ENCODE measurements around the gene RAB44.

RAB44 gene

DNA sequence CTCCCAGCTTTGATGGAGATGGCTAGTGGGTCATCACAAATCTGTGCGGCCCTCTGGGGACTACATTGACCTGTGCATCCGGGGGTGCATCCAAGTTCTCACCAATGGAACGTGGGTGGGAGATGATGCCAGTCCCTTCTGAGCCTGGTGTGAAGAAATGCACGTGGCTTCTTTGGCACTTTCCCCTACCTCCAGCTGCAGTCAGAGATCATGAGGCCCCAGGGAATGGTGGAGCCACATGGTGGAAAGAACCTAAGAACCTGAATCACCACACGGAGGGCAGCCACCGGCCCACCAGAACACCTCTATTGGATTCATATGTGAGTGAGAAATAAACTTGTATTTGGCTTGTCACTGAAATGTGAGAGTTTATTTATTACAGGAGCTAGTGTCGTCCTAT is 29.0 kb upstream of the RAB44 start:
- no peak for DNase-seq

DNA sequence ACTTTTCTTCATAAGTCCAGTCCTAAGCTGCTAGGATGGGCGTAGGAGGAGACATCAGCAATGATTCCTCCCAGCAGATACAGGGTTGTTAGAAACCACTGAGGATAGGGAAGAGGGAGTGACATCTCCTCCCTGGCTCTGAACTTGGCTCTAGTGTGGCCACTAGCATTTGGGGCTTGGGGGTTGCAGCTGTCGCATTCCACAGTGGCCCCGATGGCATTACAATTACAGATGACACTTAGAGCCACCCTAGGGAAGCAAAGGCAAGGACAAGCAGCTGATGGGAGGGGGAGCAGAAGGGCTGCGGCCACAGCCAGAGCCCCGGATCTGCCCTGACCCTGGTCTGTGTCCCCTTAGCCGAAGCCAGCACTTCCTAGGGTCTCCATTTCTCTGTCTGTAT is 28.6 kb upstream of the RAB44 start:
- DNase-seq = no peak

DNA sequence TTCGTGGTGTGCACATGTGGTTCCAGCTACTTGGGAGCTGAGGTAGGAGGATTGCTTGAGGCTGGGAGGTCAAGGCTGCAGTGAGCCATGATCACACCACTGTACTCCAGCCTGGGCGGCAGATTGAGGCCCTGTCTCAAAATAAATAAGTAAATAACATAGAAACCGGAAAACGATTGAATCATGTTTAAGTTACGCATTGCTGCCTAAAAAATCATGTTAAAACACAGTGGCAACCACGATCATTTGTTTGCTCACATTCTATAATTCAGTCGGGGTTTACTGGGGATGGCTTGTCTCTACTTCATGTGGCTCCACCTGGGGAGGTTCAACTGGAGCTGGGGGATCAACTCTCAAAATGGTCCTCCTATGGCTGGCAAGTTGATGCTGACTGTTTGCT is 27.4 kb upstream of the RAB44 start:
- DNase-seq = no peak

DNA sequence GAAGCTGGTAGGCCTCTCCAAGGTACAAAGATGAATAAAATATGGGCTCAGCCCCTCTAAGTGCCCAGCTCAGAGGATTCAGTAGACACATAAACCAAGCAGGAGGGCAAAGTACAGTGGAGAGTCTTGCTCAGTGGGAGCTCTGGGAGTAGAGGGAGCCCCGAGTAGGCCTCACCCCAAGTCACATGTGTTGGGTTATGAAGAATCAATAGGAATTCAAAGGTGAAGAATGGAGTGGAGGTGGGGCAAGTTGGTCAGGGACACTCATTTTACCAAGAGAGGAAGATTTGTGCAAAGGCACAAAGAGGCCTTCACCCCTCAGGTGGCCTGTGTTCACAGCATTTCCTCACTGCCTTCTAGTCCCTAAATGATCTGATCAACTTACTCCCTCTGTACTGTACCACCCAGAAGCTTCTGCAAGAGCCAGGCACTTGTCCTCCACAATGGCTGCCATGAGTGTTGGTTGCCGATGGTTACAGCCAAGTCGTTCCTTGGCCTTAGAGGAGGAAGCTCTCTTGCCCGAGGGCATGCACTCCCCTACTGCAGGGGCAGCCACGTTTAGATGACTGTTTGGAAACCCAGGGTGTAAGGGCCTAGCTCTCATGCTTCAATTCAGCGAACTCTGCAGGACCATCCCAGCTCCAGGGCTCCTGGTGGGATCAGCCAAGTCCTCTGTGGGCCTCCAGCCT is 25.8 kb upstream of the RAB44 start:
- DNase-seq = no peak

DNA sequence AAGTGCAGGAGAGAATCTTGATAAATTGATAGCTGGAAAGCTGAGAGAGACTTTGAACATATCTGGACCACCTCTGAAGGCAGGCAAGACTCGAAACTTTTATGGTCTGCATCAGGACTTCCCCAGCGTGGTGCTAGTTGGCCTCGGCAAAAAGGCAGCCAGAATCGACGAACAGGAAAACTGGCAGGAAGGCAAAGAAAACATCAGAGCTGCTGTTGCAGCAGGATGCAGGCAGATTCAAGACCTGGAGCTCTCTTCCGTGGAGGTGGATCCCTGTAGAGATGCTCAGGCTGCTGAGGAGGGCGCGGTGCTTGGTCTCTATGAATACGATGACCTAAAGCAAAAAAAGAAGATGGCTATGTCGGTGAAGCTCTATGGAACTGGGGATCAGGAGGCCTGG is 23.7 kb upstream of the RAB44 start:
- DNase-seq = no peak

DNA sequence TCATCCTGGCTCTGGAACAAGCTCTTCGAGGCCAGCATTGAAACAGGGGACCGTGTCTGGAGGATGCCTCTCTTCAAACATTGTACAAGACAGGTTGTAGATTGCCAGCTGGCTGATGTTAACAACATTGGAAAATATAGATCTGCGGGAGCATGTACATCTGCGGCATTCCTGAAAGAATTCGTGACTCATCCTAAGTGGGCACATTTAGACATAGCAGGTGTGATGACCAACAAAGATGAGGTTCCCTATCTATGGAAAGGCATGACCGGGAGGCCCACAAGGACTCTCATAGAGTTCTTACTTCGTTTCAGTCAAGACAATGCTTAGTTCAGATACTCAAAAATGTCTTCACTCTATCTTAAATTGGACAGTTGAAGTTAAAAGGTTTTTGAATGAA is 22.7 kb upstream of the RAB44 start:
- no peak for DNase-seq

DNA sequence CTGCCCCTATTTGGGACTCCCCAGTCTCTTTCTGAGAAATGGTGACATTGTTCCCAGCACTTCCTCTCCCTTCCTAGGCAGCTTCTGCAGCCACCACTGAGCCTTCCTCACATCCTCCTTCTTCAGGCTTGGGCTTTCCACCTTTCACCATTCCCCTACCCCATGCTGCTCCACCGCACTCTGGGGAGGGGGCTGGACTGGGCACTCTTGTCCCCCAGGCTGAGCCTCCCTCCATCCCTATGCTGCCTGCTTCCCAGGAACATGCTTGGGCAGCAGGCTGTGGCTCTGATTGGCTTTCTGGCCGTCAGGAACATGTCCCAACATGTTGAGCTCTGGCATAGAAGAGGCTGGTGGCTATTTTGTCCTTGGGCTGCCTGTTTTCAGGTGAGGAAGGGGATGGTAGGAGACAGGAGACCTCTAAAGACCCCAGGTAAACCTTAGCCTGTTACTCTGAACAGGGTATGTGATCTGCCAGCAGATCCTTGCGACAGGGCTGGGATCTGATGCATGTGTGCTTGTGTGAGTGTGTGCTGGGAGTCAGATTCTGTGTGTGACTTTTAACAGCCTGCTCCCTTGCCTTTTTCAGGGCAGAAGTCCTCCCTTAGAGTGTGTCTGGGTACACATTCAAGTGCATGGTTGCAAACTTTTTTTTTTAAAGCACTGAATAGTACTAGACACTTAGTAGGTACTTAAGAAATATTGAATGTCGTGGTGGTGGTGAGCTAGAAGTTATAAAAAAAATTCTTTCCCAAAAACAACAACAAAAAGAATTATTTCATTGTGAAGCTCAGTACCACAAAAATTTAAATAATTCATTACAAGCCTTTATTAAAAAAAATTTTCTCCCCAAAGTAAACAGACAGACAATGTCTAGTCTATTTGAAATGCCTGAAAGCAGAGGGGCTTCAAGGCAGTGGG is 21.2 kb upstream of the RAB44 start:
- DNase-seq = peak; percentile 29

DNA sequence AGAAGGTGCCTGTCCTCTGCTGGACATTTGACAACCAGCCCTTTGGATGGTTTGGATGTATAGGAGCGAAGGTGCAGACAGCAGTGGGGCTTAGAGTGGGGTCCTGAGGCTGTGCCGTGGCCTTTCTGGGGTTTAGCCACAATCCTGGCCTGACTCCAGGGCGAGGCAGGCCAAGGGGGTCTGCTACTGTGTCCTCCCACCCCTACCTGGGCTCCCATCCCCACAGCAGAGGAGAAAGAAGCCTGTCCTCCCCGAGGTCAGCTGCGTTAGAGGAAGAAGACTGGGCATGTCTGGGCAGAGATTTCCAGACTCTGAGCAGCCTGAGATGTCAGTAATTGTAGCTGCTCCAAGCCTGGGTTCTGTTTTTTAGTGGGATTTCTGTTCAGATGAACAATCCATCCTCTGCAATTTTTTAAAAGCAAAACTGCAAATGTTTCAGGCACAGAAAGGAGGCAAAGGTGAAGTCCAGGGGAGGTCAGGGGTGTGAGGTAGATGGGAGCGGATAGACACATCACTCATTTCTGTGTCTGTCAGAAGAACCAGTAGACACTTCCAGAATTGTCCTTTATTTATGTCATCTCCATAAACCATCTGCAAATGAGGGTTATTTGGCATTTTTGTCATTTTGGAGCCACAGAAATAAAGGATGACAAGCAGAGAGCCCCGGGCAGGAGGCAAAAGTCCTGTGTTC is 20.4 kb upstream of the RAB44 start:
- DNase-seq = no peak

DNA sequence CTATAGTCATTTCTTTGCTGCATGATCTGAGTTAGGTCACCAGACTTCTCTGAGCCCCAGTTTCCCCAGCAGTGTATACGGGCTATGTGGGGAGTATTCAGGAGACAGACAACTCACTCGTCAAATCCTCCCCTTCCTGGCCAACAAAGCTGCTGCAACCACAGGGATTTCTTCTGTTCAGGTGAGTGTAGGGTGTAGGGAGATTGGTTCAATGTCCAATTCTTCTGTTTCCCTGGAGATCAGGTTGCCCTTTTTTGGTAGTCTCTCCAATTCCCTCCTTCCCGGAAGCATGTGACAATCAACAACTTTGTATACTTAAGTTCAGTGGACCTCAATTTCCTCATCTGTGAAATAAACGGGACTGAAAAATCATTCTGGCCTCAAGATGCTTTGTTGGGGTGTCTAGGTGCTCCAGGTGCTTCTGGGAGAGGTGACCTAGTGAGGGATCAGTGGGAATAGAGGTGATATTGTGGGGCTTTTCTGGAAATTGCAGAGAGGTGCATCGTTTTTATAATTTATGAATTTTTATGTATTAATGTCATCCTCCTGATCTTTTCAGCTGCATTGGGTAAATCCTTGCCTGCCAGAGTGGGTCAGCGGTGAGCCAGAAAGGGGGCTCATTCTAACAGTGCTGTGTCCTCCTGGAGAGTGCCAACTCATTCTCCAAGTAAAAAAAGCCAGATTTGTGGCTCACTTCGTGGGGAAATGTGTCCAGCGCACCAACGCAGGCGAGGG is 19.7 kb upstream of the RAB44 start:
- DNase-seq = no peak

DNA sequence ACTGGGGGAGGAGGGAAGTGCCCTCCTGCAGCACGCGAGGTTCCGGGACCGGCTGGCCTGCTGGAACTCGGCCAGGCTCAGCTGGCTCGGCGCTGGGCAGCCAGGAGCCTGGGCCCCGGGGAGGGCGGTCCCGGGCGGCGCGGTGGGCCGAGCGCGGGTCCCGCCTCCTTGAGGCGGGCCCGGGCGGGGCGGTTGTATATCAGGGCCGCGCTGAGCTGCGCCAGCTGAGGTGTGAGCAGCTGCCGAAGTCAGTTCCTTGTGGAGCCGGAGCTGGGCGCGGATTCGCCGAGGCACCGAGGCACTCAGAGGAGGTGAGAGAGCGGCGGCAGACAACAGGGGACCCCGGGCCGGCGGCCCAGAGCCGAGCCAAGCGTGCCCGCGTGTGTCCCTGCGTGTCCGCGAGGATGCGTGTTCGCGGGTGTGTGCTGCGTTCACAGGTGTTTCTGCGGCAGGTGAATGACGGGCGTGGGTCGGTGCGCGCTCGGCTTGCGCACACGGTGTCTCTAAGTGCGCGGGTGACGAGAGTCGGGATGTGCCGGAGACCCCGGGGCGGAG is 19.1 kb upstream of the RAB44 start, which contains the start of gene CDKN1A:
CDKN1A (plus strand) TSS at position 227 of the 555 bp plus-strand sequence. CDS start 5,388 bp downstream, outside the sequence.
- DNase-seq = peak; percentile 87

DNA sequence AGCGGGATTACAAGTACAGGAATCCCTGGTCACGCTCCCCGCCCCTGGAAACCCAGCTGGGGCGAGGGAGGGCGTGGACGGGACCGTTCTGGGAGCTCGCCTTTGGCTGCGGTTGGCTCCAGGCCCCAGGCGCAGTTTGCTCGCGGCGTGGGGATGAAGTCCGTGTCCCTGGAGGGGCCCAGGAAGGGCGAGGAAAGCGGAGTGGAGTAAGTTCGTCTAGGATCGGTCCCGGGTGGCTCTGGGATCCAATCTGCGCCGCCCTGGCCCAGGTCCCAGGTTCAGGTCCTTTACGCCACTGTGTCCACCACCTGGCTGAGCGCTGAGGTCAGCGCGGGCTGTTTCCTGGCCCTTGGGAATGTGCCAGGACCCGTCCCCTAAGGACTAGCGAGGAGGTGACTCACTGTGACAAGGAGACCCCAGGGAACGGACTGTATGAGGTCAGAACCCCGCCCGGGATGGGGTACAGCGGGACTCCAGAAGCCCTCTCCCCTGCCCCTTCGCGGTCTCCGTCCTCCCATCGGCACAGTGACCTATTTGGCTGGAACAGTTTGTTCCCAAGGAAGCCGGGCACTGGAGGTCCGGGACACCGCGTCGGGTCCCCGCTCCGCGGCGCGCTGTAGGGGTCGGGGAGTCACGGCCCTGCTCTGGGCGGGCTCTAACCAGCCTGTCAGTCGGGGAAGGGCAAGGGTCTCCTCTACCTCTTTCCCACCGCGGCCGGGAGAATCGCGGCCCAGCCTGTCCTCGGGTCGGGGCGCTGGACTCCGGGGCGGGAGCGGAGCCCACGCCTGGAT is 18.4 kb upstream of the RAB44 start:
- DNase-seq = peak; percentile 43

DNA sequence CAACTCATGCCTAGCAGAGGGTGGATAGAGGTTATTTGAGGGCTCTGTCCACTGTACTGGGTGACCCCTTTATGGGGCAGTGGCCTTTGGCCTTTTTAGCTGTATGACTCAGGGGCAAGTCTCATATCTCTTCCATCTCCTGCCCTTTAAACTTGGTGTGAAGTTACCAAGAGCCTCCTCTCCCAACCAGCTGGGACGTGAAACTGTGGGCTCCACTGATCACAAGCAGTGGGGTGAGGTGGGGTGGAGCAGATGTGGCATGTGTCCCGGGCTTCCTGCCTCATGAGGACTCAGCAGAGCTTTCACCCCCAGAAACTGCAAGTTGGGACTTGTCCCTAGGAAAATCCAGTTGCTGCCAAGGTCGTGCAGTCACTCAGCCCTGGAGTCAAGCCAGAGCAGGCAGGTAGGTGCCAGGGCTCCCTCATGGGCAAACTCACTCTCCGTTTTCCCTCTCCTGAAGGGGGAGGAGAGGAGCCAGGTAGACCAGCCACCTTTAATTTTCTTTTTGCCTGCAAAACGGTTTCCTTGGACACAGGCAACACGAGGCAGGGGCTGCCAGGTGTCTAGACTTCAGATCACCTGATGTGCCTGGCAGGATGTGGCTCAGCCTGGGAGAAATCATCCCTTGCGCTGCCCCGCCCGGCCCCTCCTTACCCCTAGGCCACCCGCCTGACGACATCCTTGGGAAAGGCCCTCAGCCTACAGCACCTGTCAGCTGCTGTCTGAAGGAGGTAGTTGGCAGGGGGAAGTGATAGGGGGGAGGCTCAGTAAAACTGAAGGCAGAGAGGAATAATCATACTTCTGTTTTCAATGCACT is 15.1 kb upstream of the RAB44 start:
- DNase-seq = no peak

DNA sequence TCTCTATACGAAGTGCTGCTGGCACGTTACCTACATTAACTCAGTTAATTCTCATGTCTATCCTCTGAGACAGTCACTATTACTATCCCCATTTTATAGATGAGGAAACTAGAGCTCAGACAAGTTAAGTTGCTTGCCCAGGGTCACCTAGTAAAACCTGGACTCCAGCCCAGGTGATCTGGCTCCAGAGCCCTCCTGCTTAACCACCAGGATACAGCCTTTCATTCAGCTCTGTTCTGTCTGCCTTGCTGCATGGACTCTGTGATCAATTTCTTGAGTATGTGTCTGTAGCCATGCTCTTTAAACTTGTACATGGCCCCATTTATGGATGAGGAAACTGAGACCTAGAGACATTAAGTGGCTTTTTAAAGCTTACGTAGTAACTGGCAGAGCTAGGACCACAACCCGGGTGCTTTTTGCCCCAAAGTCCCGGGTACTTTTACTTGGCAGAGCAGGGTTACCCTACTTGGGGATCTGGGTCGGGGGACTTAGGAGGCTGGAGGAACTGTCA is 14.4 kb upstream of the RAB44 start:
- no peak for DNase-seq

DNA sequence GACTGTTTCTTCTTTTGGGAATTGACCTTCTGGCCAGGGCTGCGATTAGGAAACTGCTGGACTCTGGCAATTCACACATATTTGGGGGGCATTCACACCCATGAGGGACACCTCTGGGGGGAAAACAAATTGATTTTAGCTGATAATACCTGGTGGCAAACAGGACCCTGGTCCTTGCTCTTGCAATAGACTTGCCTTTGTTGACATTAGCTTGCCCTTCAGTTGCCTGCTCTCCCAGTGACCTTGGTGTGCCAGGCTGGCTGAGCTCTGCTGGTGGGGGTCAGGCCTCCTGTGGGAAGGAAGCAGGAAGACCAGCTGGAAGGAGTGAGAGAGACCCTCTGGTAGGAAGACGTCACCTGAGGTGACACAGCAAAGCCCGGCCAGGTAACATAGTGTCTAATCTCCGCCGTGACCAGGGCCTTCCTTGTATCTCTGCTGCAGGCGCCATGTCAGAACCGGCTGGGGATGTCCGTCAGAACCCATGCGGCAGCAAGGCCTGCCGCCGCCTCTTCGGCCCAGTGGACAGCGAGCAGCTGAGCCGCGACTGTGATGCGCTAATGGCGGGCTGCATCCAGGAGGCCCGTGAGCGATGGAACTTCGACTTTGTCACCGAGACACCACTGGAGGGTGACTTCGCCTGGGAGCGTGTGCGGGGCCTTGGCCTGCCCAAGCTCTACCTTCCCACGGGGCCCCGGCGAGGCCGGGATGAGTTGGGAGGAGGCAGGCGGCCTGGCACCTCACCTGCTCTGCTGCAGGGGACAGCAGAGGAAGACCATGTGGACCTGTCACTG is 13.8 kb upstream of the RAB44 start:
- DNase-seq = no peak

DNA sequence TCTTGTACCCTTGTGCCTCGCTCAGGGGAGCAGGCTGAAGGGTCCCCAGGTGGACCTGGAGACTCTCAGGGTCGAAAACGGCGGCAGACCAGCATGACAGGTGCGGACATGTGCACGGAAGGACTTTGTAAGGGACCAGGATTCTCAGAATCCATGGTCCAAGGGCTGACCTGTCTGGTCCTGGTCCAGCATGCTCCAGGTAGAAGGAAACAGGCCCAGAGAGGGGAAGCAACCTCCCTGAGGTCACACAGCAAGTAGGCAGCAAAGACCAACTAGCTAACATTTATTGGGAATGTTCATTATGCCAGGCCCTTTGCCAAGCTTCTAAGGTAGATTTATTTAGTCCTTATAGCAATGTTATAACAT is 13.2 kb upstream of the RAB44 start:
- DNase-seq = no peak

DNA sequence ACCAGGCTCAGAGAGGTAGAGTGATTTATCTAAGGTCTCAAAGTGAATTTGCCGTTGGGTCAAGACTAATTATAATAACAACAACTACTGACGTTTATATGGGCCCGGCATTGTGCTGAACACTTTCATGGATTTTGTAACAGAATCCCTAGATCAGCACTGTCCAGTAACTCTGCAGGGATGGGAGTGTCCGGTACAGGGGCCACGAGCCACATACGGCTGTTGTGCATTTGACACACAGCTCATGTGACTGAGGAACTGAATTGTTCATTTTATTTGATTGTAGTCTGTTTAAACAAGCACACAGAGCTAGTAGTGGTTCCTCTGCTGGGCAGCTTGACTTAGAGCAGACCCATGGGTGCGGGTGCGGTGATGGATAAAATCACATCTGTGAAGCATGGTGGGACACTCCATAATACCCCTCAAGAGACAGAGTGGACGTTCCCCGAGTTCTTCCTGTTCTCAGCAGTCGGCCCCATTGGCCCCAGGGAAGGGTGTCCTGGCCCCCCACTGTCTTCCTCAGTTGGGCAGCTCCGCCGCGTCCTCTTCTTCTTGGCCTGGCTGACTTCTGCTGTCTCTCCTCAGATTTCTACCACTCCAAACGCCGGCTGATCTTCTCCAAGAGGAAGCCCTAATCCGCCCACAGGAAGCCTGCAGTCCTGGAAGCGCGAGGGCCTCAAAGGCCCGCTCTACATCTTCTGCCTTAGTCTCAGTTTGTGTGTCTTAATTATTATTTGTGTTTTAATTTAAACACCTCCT is 12.3 kb upstream of the RAB44 start:
- DNase-seq = no peak

DNA sequence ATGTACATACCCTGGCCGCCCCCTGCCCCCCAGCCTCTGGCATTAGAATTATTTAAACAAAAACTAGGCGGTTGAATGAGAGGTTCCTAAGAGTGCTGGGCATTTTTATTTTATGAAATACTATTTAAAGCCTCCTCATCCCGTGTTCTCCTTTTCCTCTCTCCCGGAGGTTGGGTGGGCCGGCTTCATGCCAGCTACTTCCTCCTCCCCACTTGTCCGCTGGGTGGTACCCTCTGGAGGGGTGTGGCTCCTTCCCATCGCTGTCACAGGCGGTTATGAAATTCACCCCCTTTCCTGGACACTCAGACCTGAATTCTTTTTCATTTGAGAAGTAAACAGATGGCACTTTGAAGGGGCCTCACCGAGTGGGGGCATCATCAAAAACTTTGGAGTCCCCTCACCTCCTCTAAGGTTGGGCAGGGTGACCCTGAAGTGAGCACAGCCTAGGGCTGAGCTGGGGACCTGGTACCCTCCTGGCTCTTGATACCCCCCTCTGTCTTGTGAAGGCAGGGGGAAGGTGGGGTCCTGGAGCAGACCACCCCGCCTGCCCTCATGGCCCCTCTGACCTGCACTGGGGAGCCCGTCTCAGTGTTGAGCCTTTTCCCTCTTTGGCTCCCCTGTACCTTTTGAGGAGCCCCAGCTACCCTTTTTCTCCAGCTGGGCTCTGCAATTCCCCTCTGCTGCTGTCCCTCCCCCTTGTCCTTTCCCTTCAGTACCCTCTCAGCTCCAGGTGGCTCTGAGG is 11.5 kb upstream of the RAB44 start:
- DNase-seq = no peak
